H1 (cell line): Measurements from ENCODE around the gene CPE. TPM values are rescaled to one million over a fixed set of nuclear protein-coding genes. Genes with fewer than 3 reads are reported as not detected.

Experiments used
- CTCF ChIA-PET: fragments of 300-600 bp; sonication (Branson Sonifier 250); formaldehyde crosslinking; loops from one replicate; lab custom pipeline; 2021; ENCODE audit not compliant: partially characterized antibody; lab: Charles Lee
- POLR2A ChIA-PET: fragments of 300-600 bp; sonication (Branson Sonifier 250); formaldehyde crosslinking; loops from one replicate; lab custom pipeline; 2021; ENCODE audit warnings: inconsistent platforms; ENCODE audit not compliant: partially characterized antibody; lab: Charles Lee
- DNase-seq, 2 experiments: peaks; one replicate each; pipeline versions ENCODE4 v3.0.0 to v3.0.0-alpha.2; 2010 to 2022; ENCODE audit warnings: low spot score in 2 of 2, low read depth in 1 of 2, mixed read lengths in 1 of 2
- FAIRE-seq: peaks from 2 replicates; lab custom pipeline; 2011; peaks lifted over from hg19 to GRCh38; lab: Jason Lieb, UNC
- H2AFZ ChIP-seq: 2 replicates; pipeline ENCODE4 v1.8.1; 2012; ENCODE audit warnings: low read length, inconsistent platforms
- H2AK5ac ChIP-seq: 2 replicates; pipeline ENCODE4 v1.6.1; 2013; ENCODE audit warnings: low read depth, low read length
- H2BK120ac ChIP-seq: replicated peaks from 2 replicates; pipeline ENCODE3; 2013; ENCODE audit warnings: low read depth, low read length, inconsistent platforms
- H2BK12ac ChIP-seq: 2 replicates; pipeline ENCODE4 v1.6.1; 2013; ENCODE audit warnings: low read depth, low read length
- H2BK15ac ChIP-seq: 2 replicates; pipeline ENCODE4 v1.6.1; 2013; ENCODE audit warnings: low read length
- H2BK20ac ChIP-seq: 2 replicates; pipeline ENCODE4 v1.6.1; 2013; ENCODE audit warnings: low read length
- H2BK5ac ChIP-seq: 2 replicates; pipeline ENCODE4 v1.6.1; 2013; ENCODE audit warnings: low read depth, low read length
- H3K14ac ChIP-seq: 2 replicates; pipeline ENCODE4 v1.6.1; 2013; ENCODE audit warnings: inconsistent platforms; ENCODE audit not compliant: insufficient read length
- H3K18ac ChIP-seq: 2 replicates; pipeline ENCODE4 v1.6.1; 2013; ENCODE audit warnings: low read length; ENCODE audit errors: extremely low read depth
- H3K23ac ChIP-seq: 2 replicates; pipeline ENCODE4 v1.6.1; 2013; ENCODE audit warnings: inconsistent platforms; ENCODE audit not compliant: insufficient read length
- H3K23me2 ChIP-seq: 2 replicates; pipeline ENCODE4 v1.6.1; 2013; ENCODE audit warnings: low read depth, low read length
- H3K27ac ChIP-seq: 2 replicates; pipeline ENCODE4 v1.6.1; 2011; ENCODE audit warnings: low read depth, low read length, inconsistent platforms
- H3K27me3 ChIP-seq, 4 experiments: replicated peaks in 1 of 4; 1 replicate in 1 of 4; 2 replicates in 3 of 4; pipeline versions ENCODE4 v1.6.1 to v1.8.1; 2011 to 2013; ENCODE audit warnings: low read length in 3 of 4, mild to moderate bottlenecking in 3 of 4, inconsistent platforms in 2 of 4, mixed read lengths in 2 of 4, moderate library complexity in 1 of 4; ENCODE audit not compliant: control insufficient read depth in 3 of 4, insufficient read depth in 3 of 4; ENCODE audit errors: extremely low read depth in 1 of 4
- H3K36me3 ChIP-seq, 4 experiments: 2 replicates each; pipeline versions ENCODE4 v1.6.1 to v1.8.1; 2011 to 2013; ENCODE audit warnings: mild to moderate bottlenecking in 4 of 4, low read length in 3 of 4, moderate library complexity in 2 of 4, control low read depth in 1 of 4, inconsistent platforms in 1 of 4; ENCODE audit not compliant: insufficient read depth in 4 of 4, control insufficient read depth in 2 of 4
- H3K4ac ChIP-seq: replicated peaks from 2 replicates; pipeline ENCODE3; 2013; ENCODE audit warnings: low read length, low read depth, mixed read lengths, inconsistent platforms; ENCODE audit not compliant: insufficient read length
- H3K4me1 ChIP-seq, 4 experiments: replicated peaks in 1 of 4; 1 replicate in 1 of 4; 2 replicates in 3 of 4; pipeline versions ENCODE4 v1.6.1 to v1.8.1; 2011 to 2013; ENCODE audit warnings: low read length in 3 of 4, inconsistent platforms in 2 of 4, mixed read lengths in 1 of 4; ENCODE audit not compliant: insufficient read depth in 4 of 4, control insufficient read depth in 3 of 4
- H3K4me2 ChIP-seq, 2 experiments: 2 replicates each; pipeline versions ENCODE4 v1.6.1 to v1.8.1; 2011 to 2013; ENCODE audit warnings: low read depth in 2 of 2, low read length in 2 of 2, control low read depth in 1 of 2, inconsistent platforms in 1 of 2, mild to moderate bottlenecking in 1 of 2; ENCODE audit not compliant: insufficient read depth in 1 of 2
- H3K4me3 ChIP-seq, 4 experiments: fragments of 200-600, 300-600 bp in 1 of 4; sonication (generic), shearing (Covaris generic), sonication (Bioruptor Twin) in 1 of 4; 2 replicates each; pipeline versions ENCODE4 v1.5.1 to v1.8.1; 2011 to 2016; ENCODE audit warnings: low read length in 4 of 4, low read depth in 3 of 4, control low read depth in 2 of 4, inconsistent platforms in 2 of 4, mild to moderate bottlenecking in 2 of 4, mixed read lengths in 1 of 4, moderate library complexity in 1 of 4; ENCODE audit not compliant: insufficient read depth in 2 of 4; ENCODE audit errors: extremely low read depth in 1 of 4
- H3K56ac ChIP-seq: replicated peaks from 2 replicates; pipeline ENCODE3; 2013; ENCODE audit warnings: low read depth, mild to moderate bottlenecking, mixed read lengths, low read length, inconsistent platforms; ENCODE audit not compliant: insufficient read length
- H3K79me1 ChIP-seq: 2 replicates; pipeline ENCODE4 v1.6.1; 2013; ENCODE audit warnings: low read depth, low read length, control low read depth
- H3K79me2 ChIP-seq, 2 experiments: 2 replicates each; pipeline versions ENCODE4 v1.6.1 to v1.8.1; 2012 to 2013; ENCODE audit warnings: low read length in 2 of 2, mild to moderate bottlenecking in 2 of 2, inconsistent platforms in 1 of 2; ENCODE audit not compliant: insufficient read depth in 2 of 2, control insufficient read depth in 1 of 2
- H3K9ac ChIP-seq, 4 experiments: replicated peaks in 1 of 4; 1 replicate in 1 of 4; 2 replicates in 3 of 4; pipeline versions ENCODE4 v1.6.1 to v1.8.1; 2011 to 2013; ENCODE audit warnings: low read depth in 3 of 4, low read length in 3 of 4, control low read depth in 2 of 4, mild to moderate bottlenecking in 2 of 4, moderate library complexity in 2 of 4, inconsistent platforms in 1 of 4; ENCODE audit errors: extremely low read depth in 1 of 4
- H3K9me3 ChIP-seq, 2 experiments: 2 replicates each; pipeline versions ENCODE4 v1.6.1 to v1.8.1; 2012 to 2013; ENCODE audit warnings: mild to moderate bottlenecking in 2 of 2, moderate library complexity in 2 of 2, control low read depth in 1 of 2, inconsistent platforms in 1 of 2, low read depth in 1 of 2, low read length in 1 of 2, mixed read lengths in 1 of 2; ENCODE audit not compliant: insufficient read depth in 2 of 2
- H4K20me1 ChIP-seq, 2 experiments: replicated peaks in 1 of 2; 2 replicates each; pipeline versions ENCODE3 to v1.8.1; 2011 to 2013; ENCODE audit warnings: inconsistent platforms in 2 of 2, low read length in 2 of 2, mild to moderate bottlenecking in 1 of 2; ENCODE audit not compliant: insufficient read depth in 2 of 2, control insufficient read depth in 1 of 2
- H4K5ac ChIP-seq: 2 replicates; pipeline ENCODE4 v1.6.1; 2013; ENCODE audit warnings: low read length, low read depth, mixed read lengths, inconsistent platforms; ENCODE audit not compliant: insufficient read length
- H4K8ac ChIP-seq: 2 replicates; pipeline ENCODE4 v1.8.0; 2013; ENCODE audit warnings: mild to moderate bottlenecking, moderate library complexity, low read length, inconsistent platforms; ENCODE audit not compliant: insufficient read depth; ENCODE audit errors: extremely low read depth
- H4K91ac ChIP-seq: replicated peaks from 2 replicates; pipeline ENCODE3; 2013; ENCODE audit warnings: low read length, mixed read lengths, inconsistent platforms; ENCODE audit not compliant: insufficient read length
- BACH1 ChIP-seq: IDR thresholded peaks from 2 replicates; pipeline ENCODE4 v1.6.1; 2012; ENCODE audit warnings: low read length, improper control_type of control experiment
- CBX8 ChIP-seq: fragments of 300-800, 300-1000 bp; sonication (generic); IDR thresholded peaks from 2 replicates; pipeline ENCODE4 v1.7.1; 2016; ENCODE audit warnings: low read depth, low read length, borderline replicate concordance
- EGR1 ChIP-seq: IDR thresholded peaks from 2 replicates; pipeline ENCODE4 v1.6.1; 2011; ENCODE audit warnings: low read depth, low read length, borderline replicate concordance
- GABPA ChIP-seq: IDR thresholded peaks from 2 replicates; pipeline ENCODE4 v1.6.1; 2011; ENCODE audit warnings: mild to moderate bottlenecking, low read length, moderate library complexity, borderline replicate concordance; ENCODE audit not compliant: insufficient read depth
- JUND ChIP-seq: IDR thresholded peaks from 2 replicates; pipeline ENCODE4 v1.6.1; 2011; ENCODE audit warnings: mild to moderate bottlenecking, improper control_type of control experiment, low read length
- NRF1 ChIP-seq: IDR thresholded peaks from 2 replicates; pipeline ENCODE4 v1.6.1; 2011; ENCODE audit warnings: mild to moderate bottlenecking, low read depth, low read length, improper control_type of control experiment
- POLR2AphosphoS5 ChIP-seq: IDR thresholded peaks from 2 replicates; pipeline ENCODE4 v1.6.1; 2011; ENCODE audit warnings: low read depth, low read length
- POU5F1 ChIP-seq: IDR thresholded peaks from 2 replicates; pipeline ENCODE4 v1.6.1; 2011; ENCODE audit warnings: low read depth, mild to moderate bottlenecking, low read length, moderate library complexity
- RAD21 ChIP-seq, 2 experiments: IDR thresholded peaks in 1 of 2; conservative IDR thresholded peaks in 1 of 2; 2 replicates each; pipeline ENCODE4 v1.6.1; 2011; ENCODE audit warnings: low read depth in 2 of 2, low read length in 2 of 2, improper control_type of control experiment in 1 of 2, inconsistent platforms in 1 of 2, mild to moderate bottlenecking in 1 of 2, moderate library complexity in 1 of 2
- RBBP5 ChIP-seq: IDR thresholded peaks from 2 replicates; pipeline ENCODE4 v1.7.1; 2012; ENCODE audit warnings: low read depth, mild to moderate bottlenecking, inconsistent platforms, low read length, moderate library complexity, borderline replicate concordance
- TAF7 ChIP-seq: optimal IDR thresholded peaks from 2 replicates; pipeline ENCODE3; 2011; ENCODE audit warnings: low read depth, mild to moderate bottlenecking, inconsistent platforms, low read length, moderate library complexity, borderline replicate concordance
- TEAD4 ChIP-seq: IDR thresholded peaks from 2 replicates; pipeline ENCODE4 v1.6.1; 2012; ENCODE audit warnings: low read depth, low read length, inconsistent platforms, mixed read lengths
- YY1 ChIP-seq: IDR thresholded peaks from 2 replicates; pipeline ENCODE4 v1.6.1; 2011; ENCODE audit warnings: low read depth, mild to moderate bottlenecking, low read length
- polyA plus RNA-seq, 7 experiments: library from polyadenylated mRNA; depleted of rRNA in 3 of 7; stranded (reverse) in 5 of 7; unstranded in 2 of 7; fragments of >200 nt in 5 of 7; fragments of 200-250 nt in 2 of 7; gene quantifications; 1 replicate in 5 of 7; 2 replicates in 1 of 7; 4 replicates in 1 of 7; pipeline versions ENCODE4 v1.2.1 to v1.2.3, GENCODE V29; 2011 to 2013; ENCODE audit warnings: missing spikeins in 2 of 7, mixed read lengths in 2 of 7
- total RNA-seq: library from RNA; stranded (reverse); fragmentation: NEBNext Ultra II Directional; extraction: Animal tissue kit (Norgen Biotek cat#: 25700); gene quantifications from 2 replicates; pipeline ENCODE4 v1.2.1, GENCODE V29; 2021
- TF ChIP-seq, protein P1 (sequence below): IDR thresholded peaks from 2 replicates; pipeline ENCODE4 v1.6.1; 2012; ENCODE audit warnings: inconsistent platforms
- TF ChIP-seq, protein P2 (sequence below): IDR thresholded peaks from 2 replicates; pipeline ENCODE4 v1.6.1; 2011; ENCODE audit warnings: low read length, improper control_type of control experiment

Gene CPE
- total and polyA plus RNA-seq, 2 of the 8 experiments (the other 6 are each of a cell fraction or from before 2014, with no cell fraction given) = 9.4 to 10.2 TPM

DNA sequence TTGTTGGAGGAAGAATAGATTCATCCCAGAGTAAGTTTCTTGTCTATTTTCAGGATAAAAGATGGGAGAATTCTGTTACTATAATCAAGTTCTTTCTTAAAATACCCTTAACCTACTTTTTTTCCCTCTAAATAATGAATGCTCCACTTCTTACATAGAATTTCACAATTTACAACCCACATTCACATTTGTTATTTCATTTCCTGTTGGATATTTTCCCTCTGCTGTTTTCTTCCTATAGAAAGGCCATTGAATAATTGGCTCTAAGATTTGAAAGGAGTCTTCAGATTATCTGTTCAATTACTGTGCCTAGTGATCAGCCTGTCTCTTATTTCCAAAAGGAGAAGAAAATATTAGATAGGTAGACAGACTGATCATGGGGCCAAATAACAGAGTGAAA is 79.7 kb downstream of the CPE start:
- H3K4me2 ChIP-seq = no peak overlapping the region
- no peak overlapping the region for H3K27ac ChIP-seq
- no peak overlapping the region for H3K56ac ChIP-seq
- H4K91ac ChIP-seq = no peak overlapping the region
- no peak overlapping the region for H2BK120ac ChIP-seq
- no peak overlapping the region for H2BK15ac ChIP-seq
- H3K27me3 ChIP-seq = no peaks in the 10 kb centered on the region
- no peaks in the 10 kb centered on the region for H3K36me3 ChIP-seq
- H3K4me3 ChIP-seq = no peak overlapping the region
- no peak overlapping the region for H4K5ac ChIP-seq
- H3K9me3 ChIP-seq = no peaks in the 10 kb centered on the region
- no peak overlapping the region for H2AK5ac ChIP-seq
- no peak overlapping the region for H2BK5ac ChIP-seq
- H3K18ac ChIP-seq = no peak overlapping the region
- H3K23me2 ChIP-seq = no peaks in the 10 kb centered on the region
- ChIA-PET POLR2A (no interaction called here), CTCF (interaction anchor here (0.7 to 3.5 kb wide), 4 partner anchors 19 to 647 kb away, joined by 3 to 24 read pairs (median 4); no protein-coding TSS in a partner anchor)
- no peak overlapping the region for H3K14ac ChIP-seq
- no peak overlapping the region for H2BK12ac ChIP-seq
- DNase-seq (no peak), FAIRE-seq (no peak)
- H3K79me2 ChIP-seq = no peaks in the 10 kb centered on the region
- H2BK20ac ChIP-seq = no peak overlapping the region
- no peak overlapping the region for H2AFZ ChIP-seq
- H3K9ac ChIP-seq = no peak overlapping the region
- no peaks in the 10 kb centered on the region for H3K79me1 ChIP-seq
- H3K4me1 ChIP-seq = no peaks in the 10 kb centered on the region
- no peak overlapping the region for H4K8ac ChIP-seq
- no peak overlapping the region for H3K4ac ChIP-seq
- H3K23ac ChIP-seq = no peak overlapping the region
- H4K20me1 ChIP-seq = no peaks in the 10 kb centered on the region
- TF ChIP-seq RBBP5 (no peak), RAD21 (IDR thresholded peaks at IDR 0.05 in 1 of 2, conservative IDR thresholded peaks at IDR 0.05 in 1 of 2; ENCODE audit: low read depth in 2 of 2, low read length in 2 of 2) (no peak), EGR1 (no peak), YY1 (no peak), POLR2AphosphoS5 (no peak), CBX8 (no peak), BACH1 (no peak), NRF1 (no peak), GABPA (no peak), POU5F1 (no peak), TEAD4 (no peak), TAF7 (no peak), JUND (no peak)
- TF ChIP-seq, protein P1, sequence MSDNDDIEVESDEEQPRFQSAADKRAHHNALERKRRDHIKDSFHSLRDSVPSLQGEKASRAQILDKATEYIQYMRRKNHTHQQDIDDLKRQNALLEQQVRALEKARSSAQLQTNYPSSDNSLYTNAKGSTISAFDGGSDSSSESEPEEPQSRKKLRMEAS = no peak
- TF ChIP-seq, protein P2, sequence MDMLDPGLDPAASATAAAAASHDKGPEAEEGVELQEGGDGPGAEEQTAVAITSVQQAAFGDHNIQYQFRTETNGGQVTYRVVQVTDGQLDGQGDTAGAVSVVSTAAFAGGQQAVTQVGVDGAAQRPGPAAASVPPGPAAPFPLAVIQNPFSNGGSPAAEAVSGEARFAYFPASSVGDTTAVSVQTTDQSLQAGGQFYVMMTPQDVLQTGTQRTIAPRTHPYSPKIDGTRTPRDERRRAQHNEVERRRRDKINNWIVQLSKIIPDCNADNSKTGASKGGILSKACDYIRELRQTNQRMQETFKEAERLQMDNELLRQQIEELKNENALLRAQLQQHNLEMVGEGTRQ = no peak
